Activated CD8-positive, alpha-beta T cell treated with anti-CD3 and anti-CD28 coated beads for 36 hours (primary cell): ENCODE results near the gene DUS1L. TPM values are rescaled to one million over a fixed set of nuclear protein-coding genes. Genes with fewer than 3 reads are reported as not detected.
A peak's percentile ranks its signal among the peaks of the same experiment; 100 is the strongest.

Experiments
- ATAC-seq: fragments of 200-7000 bp; cut with Tn5 transposase; one replicate; pipeline ENCODE4 v1.10.0; 2021; ENCODE audit warnings: mild to moderate bottlenecking, moderate library complexity
- CTCF ChIA-PET: fragments of 350-600 bp; sonication (Branson Sonifier 250); formaldehyde crosslinking; loops from one replicate; lab custom pipeline; 2021; ENCODE audit warnings: antibody characterized with exemption; lab: Charles Lee
- POLR2A ChIA-PET: fragments of 350-600 bp; sonication (Branson Sonifier 250); formaldehyde crosslinking; loops from one replicate; lab custom pipeline; 2021; ENCODE audit warnings: antibody characterized with exemption; lab: Charles Lee
- DNase-seq: peaks from one replicate; pipeline ENCODE4 v3.0.0-alpha.2; 2020
- H3K27ac Mint-ChIP-seq: one replicate; pipeline ENCODE4 v1.8.0; 2021; ENCODE audit warnings: mild to moderate bottlenecking, mixed read lengths
- H3K27me3 Mint-ChIP-seq: one replicate; pipeline ENCODE4 v1.8.0; 2021; ENCODE audit warnings: mixed read lengths
- H3K36me3 Mint-ChIP-seq: one replicate; pipeline ENCODE4 v1.8.0; 2021; ENCODE audit warnings: low read depth, mixed read lengths
- H3K4me1 Mint-ChIP-seq: one replicate; pipeline ENCODE4 v1.8.0; 2021; ENCODE audit warnings: low read depth, mixed read lengths
- H3K4me3 Mint-ChIP-seq: one replicate; pipeline ENCODE4 v1.8.0; 2021; ENCODE audit warnings: mild to moderate bottlenecking, moderate library complexity, mixed read lengths
- H3K9me3 Mint-ChIP-seq: one replicate; pipeline ENCODE4 v1.8.0; 2021; ENCODE audit warnings: mixed read lengths
- CTCF ChIP-seq: fragments of 200-600 bp; IDR thresholded peaks from one replicate; pipeline ENCODE4 v1.8.0; 2022; ENCODE audit warnings: antibody characterized with exemption, mild to moderate bottlenecking
- intact Hi-C: fragments of 100-400 bp; cut with micrococcal nuclease; formaldehyde crosslinking; loops from one replicate; pipeline ENCODE4 v1.10.0; 2022
- total RNA-seq, 2 experiments: library from RNA; stranded (reverse); gene quantifications; one replicate each; pipeline ENCODE4 v1.2.3, GENCODE V29; 2021

Gene DUS1L
- total RNA-seq, 2 experiments from 2014 or later: 139 to 140 TPM

- Mint-ChIP-seq H3K4me3 (no peak overlapping the region), H3K27me3 (no peaks in the 10 kb centered on the region), H3K4me1 (peaks cover 15% of the 10 kb centered on the region), H3K27ac (no peak overlapping the region), H3K36me3 (peaks cover 1% of the 10 kb centered on the region), H3K9me3 (no peaks in the 10 kb centered on the region)
- TF ChIP-seq CTCF: no peak
- ChIA-PET CTCF (interaction anchor here (0.5 to 1.2 kb wide), 3 partner anchors 14 to 851 kb away, joined by 3 to 4 read pairs (median 3); partner anchors contain the start of gene FASN), POLR2A (interaction anchor here (2.0 to 3.5 kb wide), 2 partner anchors 9 to 14 kb away, joined by 8 to 20 read pairs; no protein-coding TSS in a partner anchor)
- ATAC-seq (no peak), DNase-seq (no peak)
- intact Hi-C loops: no loop called here
Observed at GRCh38 chr17:82112914-82113311, 47.3 kb upstream of the DUS1L start.

GRCh38 chr17:82112181-82112913 lies 46.7 kb upstream of the DUS1L start:
- TF ChIP-seq CTCF: no peak
- Mint-ChIP-seq H3K27ac (no peak overlapping the region), H3K4me3 (no peak overlapping the region), H3K9me3 (no peaks in the 10 kb centered on the region), H3K4me1 (peaks cover 16% of the 10 kb centered on the region), H3K27me3 (no peaks in the 10 kb centered on the region), H3K36me3 (peaks cover 1% of the 10 kb centered on the region)
- ChIA-PET POLR2A (interaction anchor here (2.0 to 3.5 kb wide), 2 partner anchors 9 to 14 kb away, joined by 8 to 20 read pairs; no protein-coding TSS in a partner anchor), CTCF (interaction anchor here (0.5 to 1.2 kb wide), 3 partner anchors 14 to 852 kb away, joined by 3 to 4 read pairs (median 3); partner anchors contain the start of gene FASN)
- ATAC-seq (no peak), DNase-seq (no peak)
- intact Hi-C loops: no loop called here

GRCh38 chr17:82110298-82110697 lies 44.7 kb upstream of the DUS1L start:
- Mint-ChIP-seq H3K4me1 (peaks cover 22% of the 10 kb centered on the region), H3K36me3 (peaks cover 1% of the 10 kb centered on the region), H3K9me3 (no peaks in the 10 kb centered on the region), H3K27me3 (no peaks in the 10 kb centered on the region), H3K4me3 (no peak overlapping the region), H3K27ac (peak overlapping the region; percentile 44)
- DNase-seq (peak; percentile 48), ATAC-seq (peak; percentile 67)
- TF ChIP-seq CTCF: no peak
- POLR2A ChIA-PET: interaction anchor here (0.6 to 1.2 kb wide), 3 partner anchors 12 to 223 kb away, joined by 3 read pairs; no protein-coding TSS in a partner anchor
- intact Hi-C loops: no loop called here
- CTCF ChIA-PET: interaction anchor here (1.0 to 1.3 kb wide), 3 partner anchors 9 to 73 kb away, joined by 3 to 4 read pairs (median 3); partner anchors contain the start of gene DCXR

GRCh38 chr17:82108961-82109475 lies 43.4 kb upstream of the DUS1L start:
- no peak overlapping the region for H3K27ac Mint-ChIP-seq
- intact Hi-C loops: no loop called here
- POLR2A ChIA-PET: interaction anchor here (0.6 to 1.3 kb wide), 4 partner anchors 11 to 67 kb away, joined by 3 to 4 read pairs (median 3); partner anchors contain the start of gene DUS1L
- ATAC-seq: no peak
- H3K4me1 Mint-ChIP-seq: peaks cover 26% of the 10 kb centered on the region
- H3K4me3 Mint-ChIP-seq: no peak overlapping the region
- peaks cover 1% of the 10 kb centered on the region for H3K36me3 Mint-ChIP-seq
- H3K9me3 Mint-ChIP-seq: no peaks in the 10 kb centered on the region
- H3K27me3 Mint-ChIP-seq: no peaks in the 10 kb centered on the region
- no peak for DNase-seq
- CTCF ChIA-PET: interaction anchor here (1.4 to 2.2 kb wide), 2 partner anchors 13 to 43 kb away, joined by 3 to 5 read pairs; no protein-coding TSS in a partner anchor
- TF ChIP-seq CTCF: no peak
